Measurements from ENCODE around the gene NTNG1.

GRCh38 chr1:107110326-107110725 is 30.5 kb upstream of the NTNG1 start:
- TF ChIP-seq, protein P1, sequence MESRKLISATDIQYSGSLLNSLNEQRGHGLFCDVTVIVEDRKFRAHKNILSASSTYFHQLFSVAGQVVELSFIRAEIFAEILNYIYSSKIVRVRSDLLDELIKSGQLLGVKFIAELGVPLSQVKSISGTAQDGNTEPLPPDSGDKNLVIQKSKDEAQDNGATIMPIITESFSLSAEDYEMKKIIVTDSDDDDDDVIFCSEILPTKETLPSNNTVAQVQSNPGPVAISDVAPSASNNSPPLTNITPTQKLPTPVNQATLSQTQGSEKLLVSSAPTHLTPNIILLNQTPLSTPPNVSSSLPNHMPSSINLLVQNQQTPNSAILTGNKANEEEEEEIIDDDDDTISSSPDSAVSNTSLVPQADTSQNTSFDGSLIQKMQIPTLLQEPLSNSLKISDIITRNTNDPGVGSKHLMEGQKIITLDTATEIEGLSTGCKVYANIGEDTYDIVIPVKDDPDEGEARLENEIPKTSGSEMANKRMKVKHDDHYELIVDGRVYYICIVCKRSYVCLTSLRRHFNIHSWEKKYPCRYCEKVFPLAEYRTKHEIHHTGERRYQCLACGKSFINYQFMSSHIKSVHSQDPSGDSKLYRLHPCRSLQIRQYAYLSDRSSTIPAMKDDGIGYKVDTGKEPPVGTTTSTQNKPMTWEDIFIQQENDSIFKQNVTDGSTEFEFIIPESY (CRISPR knock-in tag; IDR thresholded peaks at IDR 0.05) = no peak
- TF ChIP-seq POLR2A (IDR thresholded peaks at IDR 0.05; ENCODE audit: insufficient read depth in 1 of 2, low read depth in 2 of 2, low read length in 2 of 2) = no peak
- no peak for TF ChIP-seq ZNF317 (CRISPR knock-in tag; IDR thresholded peaks at IDR 0.05)
- TF ChIP-seq, protein P2, sequence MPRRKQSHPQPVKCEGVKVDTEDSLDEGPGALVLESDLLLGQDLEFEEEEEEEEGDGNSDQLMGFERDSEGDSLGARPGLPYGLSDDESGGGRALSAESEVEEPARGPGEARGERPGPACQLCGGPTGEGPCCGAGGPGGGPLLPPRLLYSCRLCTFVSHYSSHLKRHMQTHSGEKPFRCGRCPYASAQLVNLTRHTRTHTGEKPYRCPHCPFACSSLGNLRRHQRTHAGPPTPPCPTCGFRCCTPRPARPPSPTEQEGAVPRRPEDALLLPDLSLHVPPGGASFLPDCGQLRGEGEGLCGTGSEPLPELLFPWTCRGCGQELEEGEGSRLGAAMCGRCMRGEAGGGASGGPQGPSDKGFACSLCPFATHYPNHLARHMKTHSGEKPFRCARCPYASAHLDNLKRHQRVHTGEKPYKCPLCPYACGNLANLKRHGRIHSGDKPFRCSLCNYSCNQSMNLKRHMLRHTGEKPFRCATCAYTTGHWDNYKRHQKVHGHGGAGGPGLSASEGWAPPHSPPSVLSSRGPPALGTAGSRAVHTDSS (CRISPR knock-in tag; conservative IDR thresholded peaks at IDR 0.05) = no peak
- TF ChIP-seq ATM (IDR thresholded peaks at IDR 0.05; ENCODE audit: borderline replicate concordance) = no peak
- no peak for TF ChIP-seq ELF3 (CRISPR knock-in tag; IDR thresholded peaks at IDR 0.05)
